Smooth muscle cell (in vitro differentiated cells): Measurements from ENCODE around the gene MTRR. TPM values are rescaled to one million over a fixed set of nuclear protein-coding genes. Genes with fewer than 3 reads are reported as not detected.

Experiments
- DNase-seq: peaks from one replicate; lab custom pipeline; 2025; ENCODE audit not compliant: unreplicated experiment; lab: John Stamatoyannopoulos, UW
- H2AFZ ChIP-seq: fragments of 200-600 bp; sonication (generic); 2 replicates; pipeline ENCODE4 v1.6.0; 2016; ENCODE audit warnings: antibody characterized with exemption, low read depth, mild to moderate bottlenecking
- H3F3A ChIP-seq: fragments of 200-600 bp; sonication (generic); 2 replicates; pipeline ENCODE4 v1.6.0; 2017; ENCODE audit warnings: antibody characterized with exemption, low read depth
- H3K27ac ChIP-seq: fragments of 200-600 bp; sonication (generic); 2 replicates; pipeline ENCODE4 v1.5.1; 2016; ENCODE audit warnings: low read depth, mild to moderate bottlenecking
- H3K27me3 ChIP-seq: fragments of 200-600 bp; sonication (generic); 2 replicates; pipeline ENCODE4 v1.6.1; 2016; ENCODE audit warnings: low read depth, mild to moderate bottlenecking
- H3K36me3 ChIP-seq: fragments of 200-600 bp; sonication (generic); 2 replicates; pipeline ENCODE4 v1.5.1; 2016; ENCODE audit warnings: low read depth
- H3K4me1 ChIP-seq: fragments of 200-600 bp; sonication (generic); 2 replicates; pipeline ENCODE4 v1.5.1; 2016; ENCODE audit warnings: low read depth
- H3K4me2 ChIP-seq: fragments of 200-600 bp; sonication (generic); 2 replicates; pipeline ENCODE4 v1.6.0; 2016; ENCODE audit warnings: mild to moderate bottlenecking
- H3K4me3 ChIP-seq: fragments of 200-600 bp; sonication (generic); 2 replicates; pipeline ENCODE4 v1.5.1; 2016; ENCODE audit warnings: mild to moderate bottlenecking
- H3K79me2 ChIP-seq: fragments of 200-600 bp; sonication (generic); 2 replicates; pipeline ENCODE4 v1.6.0; 2016; ENCODE audit warnings: low read depth, mild to moderate bottlenecking
- H3K9ac ChIP-seq: fragments of 200-600 bp; sonication (generic); 2 replicates; pipeline ENCODE4 v1.6.0; 2016; ENCODE audit warnings: low read depth
- H3K9me3 ChIP-seq: fragments of 200-600 bp; sonication (generic); replicated peaks from 2 replicates; pipeline ENCODE4 v1.5.1; 2016; ENCODE audit warnings: low read depth
- H4K20me1 ChIP-seq: fragments of 200-600 bp; sonication (generic); 2 replicates; pipeline ENCODE4 v1.6.0; 2016; ENCODE audit warnings: low read depth
- CTCF ChIP-seq: fragments of 200-600 bp; sonication (generic); IDR thresholded peaks from 2 replicates; pipeline ENCODE4 v1.5.1; 2017; ENCODE audit warnings: borderline replicate concordance, mild to moderate bottlenecking, antibody characterized with exemption; ENCODE audit not compliant: insufficient read depth, poor library complexity, severe bottlenecking
- WGBS: methylation state at CpG from one replicate; pipeline ENCODE4 v1.1.7; 2016; ENCODE audit warnings: low lambda C conversion rate; 5-methylcytosine and 5-hydroxymethylcytosine counted together
- polyA plus RNA-seq: library from polyadenylated mRNA; unstranded; fragments of >200 nt; fragmentation: Nextera tagmentation; extraction: Ambion mirVana; gene quantifications from 2 replicates; pipeline ENCODE4 v1.2.1, GENCODE V29; 2016
- total RNA-seq: library from RNA; depleted of rRNA; stranded (reverse); fragments of >200 nt; gene quantifications from 2 replicates; pipeline ENCODE4 v1.2.3, GENCODE V29; 2014

Gene MTRR
- total and polyA plus RNA-seq, 2 experiments from 2014 or later: 16.2 to 23.7 TPM

GRCh38 chr5:7871653-7872052 is 2.7 kb downstream of the MTRR start:
- Histone ChIP-seq H4K20me1 (peaks cover 54% of the 10 kb centered on the region), H3K79me2 (peaks cover 77% of the 10 kb centered on the region), H3K9ac (no peak overlapping the region), H3K27me3 (no peaks in the 10 kb centered on the region), H3K4me3 (no peak overlapping the region), H3K4me1 (peaks cover 14% of the 10 kb centered on the region), H3F3A (no peaks in the 10 kb centered on the region), H3K4me2 (no peak overlapping the region), H3K9me3 (no peaks in the 10 kb centered on the region), H2AFZ (no peak overlapping the region), H3K27ac (no peak overlapping the region), H3K36me3 (peaks cover 10% of the 10 kb centered on the region)
- no peak for TF ChIP-seq CTCF
- DNase-seq: no peak
- 95% methylated on average over 2 of the region's 2 CpGs for WGBS

GRCh38 chr5:7872517-7873130 is 3.7 kb downstream of the MTRR start:
- H3K27ac ChIP-seq: no peak overlapping the region
- H3K9ac ChIP-seq: no peak overlapping the region
- no peak overlapping the region for H2AFZ ChIP-seq
- H3K4me1 ChIP-seq: peaks cover 14% of the 10 kb centered on the region
- WGBS: 72% methylated on average over 4 of the region's 4 CpGs
- no peak for DNase-seq
- H3K27me3 ChIP-seq: no peaks in the 10 kb centered on the region
- H3F3A ChIP-seq: no peaks in the 10 kb centered on the region
- peaks cover 72% of the 10 kb centered on the region for H3K79me2 ChIP-seq
- no peak overlapping the region for H3K4me2 ChIP-seq
- peaks cover 64% of the 10 kb centered on the region for H4K20me1 ChIP-seq
- H3K4me3 ChIP-seq: no peak overlapping the region
- H3K36me3 ChIP-seq: peaks cover 11% of the 10 kb centered on the region
- no peak for TF ChIP-seq CTCF
- no peaks in the 10 kb centered on the region for H3K9me3 ChIP-seq

GRCh38 chr5:7873216-7873615 is 4.3 kb downstream of the MTRR start:
- no peak overlapping the region for H3K9ac ChIP-seq
- H3F3A ChIP-seq: peaks cover 3% of the 10 kb centered on the region
- peaks cover 70% of the 10 kb centered on the region for H4K20me1 ChIP-seq
- WGBS: 93% methylated on average over 9 of the region's 9 CpGs
- no peak overlapping the region for H3K4me3 ChIP-seq
- no peak for DNase-seq
- TF ChIP-seq CTCF: no peak
- peaks cover 75% of the 10 kb centered on the region for H3K79me2 ChIP-seq
- H2AFZ ChIP-seq: no peak overlapping the region
- peaks cover 10% of the 10 kb centered on the region for H3K4me1 ChIP-seq
- H3K36me3 ChIP-seq: peaks cover 11% of the 10 kb centered on the region
- H3K9me3 ChIP-seq: no peaks in the 10 kb centered on the region
- no peak overlapping the region for H3K27ac ChIP-seq
- H3K27me3 ChIP-seq: no peaks in the 10 kb centered on the region
- no peak overlapping the region for H3K4me2 ChIP-seq

DNA sequence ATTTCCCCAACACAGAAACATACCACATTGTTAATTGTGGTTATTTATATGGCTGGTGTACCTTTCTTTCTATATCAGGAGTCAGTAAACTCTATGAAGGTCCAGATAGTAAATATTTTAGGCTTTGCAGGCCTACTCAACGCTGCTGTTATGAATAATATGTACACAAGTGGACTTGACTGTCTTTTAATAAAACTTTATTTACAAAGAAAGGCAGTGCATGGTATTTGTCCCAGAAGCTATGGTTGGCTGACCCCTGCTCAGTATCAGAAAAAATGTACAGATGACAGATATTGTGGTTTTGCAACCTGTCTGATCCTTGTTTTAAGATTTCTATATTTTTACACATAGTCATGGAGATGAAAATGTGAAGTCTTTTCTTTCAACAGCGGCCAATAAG is 5.7 kb downstream of the MTRR start:
- Histone ChIP-seq H3K79me2 (peaks cover 66% of the 10 kb centered on the region), H3K27ac (no peak overlapping the region), H3K4me2 (no peak overlapping the region), H3K27me3 (no peaks in the 10 kb centered on the region), H2AFZ (no peak overlapping the region), H4K20me1 (peaks cover 81% of the 10 kb centered on the region), H3K4me1 (peaks cover 8% of the 10 kb centered on the region), H3K9me3 (no peaks in the 10 kb centered on the region), H3K36me3 (peaks cover 11% of the 10 kb centered on the region), H3F3A (peaks cover 3% of the 10 kb centered on the region), H3K4me3 (no peak overlapping the region), H3K9ac (no peak overlapping the region)
- TF ChIP-seq CTCF: no peak
- DNase-seq: no peak
- 98% methylated on average over 2 of the region's 2 CpGs for WGBS
